HG03575 (cell line): ENCODE results near the gene KIF6.

Experiments used
- ATAC-seq: cut with Tn5 transposase; IDR thresholded peaks from one replicate; pipeline ENCODE4 v1.9.1; 2021; ENCODE audit not compliant: unreplicated experiment, insufficient number of reproducible peaks, low FRiP score; ENCODE audit errors: extremely low read depth

Gene KIF6

DNA sequence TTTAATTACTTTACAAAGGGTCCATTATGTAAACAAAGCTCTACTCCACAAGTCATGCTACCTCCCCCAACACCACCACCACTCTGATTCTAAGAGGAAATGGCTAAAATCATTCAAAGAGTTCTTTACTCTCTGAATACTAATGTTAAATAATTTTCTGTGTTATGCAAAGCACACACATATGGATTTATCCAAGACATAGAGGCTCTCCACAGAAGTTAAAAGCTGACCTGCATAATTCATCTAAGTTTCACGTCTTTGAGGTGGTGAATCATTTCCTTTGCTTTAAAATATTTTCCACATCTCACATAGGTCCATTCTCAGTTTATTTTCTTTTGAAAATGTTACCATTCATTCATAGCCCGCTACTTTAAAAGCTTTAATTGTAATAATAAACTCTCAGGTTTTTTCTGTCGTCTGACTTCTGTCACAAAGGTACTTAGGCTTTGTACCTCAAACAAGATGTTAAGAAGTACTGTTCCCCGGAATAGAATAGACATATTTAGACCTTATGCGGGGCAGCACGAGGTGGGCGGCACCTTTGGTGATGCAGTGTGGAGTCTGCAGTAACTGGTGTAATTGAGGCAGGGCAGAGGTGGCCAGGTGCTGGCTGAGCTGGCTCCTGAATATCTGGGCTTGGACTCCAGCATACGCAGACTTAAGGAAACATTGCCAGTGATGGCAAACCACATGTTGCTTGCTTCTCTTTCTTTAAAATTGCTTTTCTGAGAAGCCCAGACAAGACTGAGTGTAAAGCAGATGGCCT lies 55.8 kb downstream of the KIF6 start:
- ATAC-seq: no peak

DNA sequence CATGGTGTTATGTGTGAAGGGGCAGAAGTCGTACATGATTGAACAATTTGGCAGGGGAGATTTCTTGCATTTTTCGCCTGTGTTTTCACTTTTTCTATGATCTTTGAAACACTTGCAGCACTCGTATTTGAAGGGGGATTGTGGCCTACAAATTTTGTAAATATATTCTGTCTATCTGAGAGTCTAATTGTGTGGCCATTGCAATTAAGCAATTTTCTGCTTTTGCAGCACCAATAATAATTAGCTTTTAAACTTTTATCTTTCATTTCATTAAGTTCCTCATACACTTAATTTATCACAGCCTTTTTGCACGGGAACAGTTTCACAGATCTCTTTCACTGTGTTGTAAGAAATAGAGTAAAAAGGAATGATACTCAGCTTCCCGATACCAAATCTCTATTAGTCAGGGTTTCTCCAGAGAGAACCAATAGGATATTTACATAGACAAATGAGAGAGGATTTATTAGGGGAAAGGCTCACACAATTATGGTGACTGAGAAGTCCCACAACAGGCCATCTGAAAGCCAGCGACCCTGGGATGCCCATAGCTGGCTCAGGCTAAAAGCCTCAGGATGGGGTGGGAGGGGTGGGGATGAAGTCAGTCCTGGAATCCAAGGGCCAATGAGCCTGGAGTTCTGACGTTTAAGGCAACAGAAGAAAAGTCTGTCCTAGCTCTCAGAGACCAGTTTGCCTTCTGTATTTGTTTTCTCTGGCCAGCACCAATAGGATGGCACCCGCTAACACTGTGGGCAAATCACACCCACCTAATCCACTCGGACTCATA lies 58.3 kb downstream of the KIF6 start:
- no peak for ATAC-seq

DNA sequence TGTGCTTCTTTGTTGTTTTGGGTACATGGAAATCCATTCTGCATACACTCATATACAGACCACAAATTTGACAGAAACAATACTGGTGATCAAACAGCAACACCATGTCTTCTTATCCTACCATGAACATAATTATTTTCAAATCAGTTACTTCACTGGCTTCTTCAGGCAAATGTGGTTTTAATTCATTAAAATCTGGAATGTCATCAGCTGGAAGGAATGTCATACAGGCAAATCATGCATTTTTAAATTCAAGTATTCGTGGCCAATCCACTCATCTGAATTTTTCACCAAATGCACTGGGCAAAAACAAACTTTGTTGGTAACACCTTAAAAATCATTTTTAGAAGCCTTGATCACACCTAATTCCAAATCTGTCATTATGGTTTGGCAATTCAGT lies 59.3 kb downstream of the KIF6 start:
- ATAC-seq: no peak

DNA sequence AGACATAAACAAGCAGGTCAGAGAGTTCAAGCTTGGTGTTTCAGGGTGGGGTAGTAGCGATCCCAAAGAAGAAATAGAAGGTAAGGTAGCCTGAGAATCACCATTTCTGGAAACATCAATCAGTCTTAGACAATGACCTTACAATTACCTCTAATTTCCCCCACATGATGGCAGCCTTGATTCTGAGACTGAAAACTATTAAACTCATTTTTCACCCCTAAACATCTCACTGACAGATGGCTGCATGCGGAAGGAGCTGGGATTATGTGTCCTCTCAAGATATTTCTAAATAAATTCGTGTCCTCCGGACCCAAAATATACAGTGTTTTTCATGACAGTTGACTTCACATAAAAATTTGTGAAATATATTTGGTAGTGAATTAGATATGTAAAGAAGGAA lies 61.0 kb downstream of the KIF6 start:
- ATAC-seq: no peak

DNA sequence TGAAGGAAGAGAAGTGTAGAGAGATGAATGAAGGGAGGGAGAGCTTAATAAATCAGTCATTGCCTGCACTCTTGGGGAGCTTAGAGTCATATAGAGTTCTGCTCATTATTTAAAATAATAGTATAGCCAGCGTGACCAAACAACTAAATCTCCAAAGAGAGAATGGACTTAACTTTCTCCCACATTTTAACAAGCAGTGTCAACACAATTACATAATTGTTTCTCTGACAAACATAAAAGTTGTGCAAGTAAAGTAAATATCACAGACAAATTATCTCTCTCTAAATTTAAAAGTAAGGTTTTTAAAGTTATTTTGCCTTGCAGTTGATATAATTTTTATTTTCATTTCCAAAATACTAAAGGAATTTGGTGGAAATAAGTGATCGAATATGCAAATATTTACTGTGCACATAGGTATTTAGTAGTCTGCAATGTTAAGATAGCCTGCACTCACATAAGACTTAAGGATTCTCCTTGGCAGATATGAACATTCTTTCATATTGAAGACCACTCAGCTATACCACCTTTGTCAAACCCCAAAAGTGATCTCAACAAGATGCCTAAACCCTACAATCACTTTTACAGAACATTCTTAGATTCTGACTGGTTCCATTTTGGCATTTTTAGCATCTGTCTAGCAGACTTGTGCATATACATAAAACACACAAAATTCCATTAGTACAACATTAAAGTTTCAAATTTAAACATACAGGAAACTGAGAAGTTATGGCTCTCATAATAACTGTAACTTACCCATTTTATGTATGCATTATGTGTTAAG lies 67.7 kb downstream of the KIF6 start:
- ATAC-seq: no peak

DNA sequence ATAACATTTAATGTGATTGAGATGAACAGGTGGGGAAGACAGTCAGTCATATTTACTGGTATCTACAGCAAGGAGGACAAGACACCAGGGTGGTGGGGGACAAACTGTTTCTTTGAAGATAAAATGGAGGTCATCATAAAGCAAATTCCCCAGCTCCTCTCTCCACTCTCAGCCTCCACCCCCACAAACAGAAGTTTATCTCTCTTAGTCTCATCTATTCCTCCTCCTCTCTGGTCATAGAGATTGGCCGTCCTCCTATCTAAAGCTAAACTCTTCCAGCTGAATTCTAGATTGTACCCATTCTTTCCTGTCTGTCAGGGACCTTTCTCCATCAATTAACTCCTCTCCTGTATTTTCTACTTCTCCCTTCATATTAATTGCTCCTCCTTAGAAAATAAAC lies 71.1 kb downstream of the KIF6 start:
- ATAC-seq: no peak

DNA sequence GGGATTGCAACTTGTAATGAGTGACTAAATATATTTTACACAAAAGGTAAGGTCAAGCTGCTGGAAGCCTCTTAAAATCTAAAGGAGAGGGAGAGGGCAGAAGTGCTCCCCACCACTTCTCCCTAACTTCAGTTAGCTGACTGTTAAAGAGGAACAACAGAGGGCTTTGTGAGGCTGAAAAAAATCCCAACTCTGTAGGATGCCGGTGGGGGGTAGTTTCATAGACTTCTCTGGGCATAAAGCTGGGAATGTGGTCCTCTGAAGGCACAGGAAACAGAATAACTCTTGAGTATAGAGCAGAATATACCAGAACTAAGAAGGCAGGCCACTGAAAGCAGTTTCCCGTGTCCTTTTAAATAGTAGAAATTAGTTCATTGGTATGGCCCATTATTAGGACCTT lies 71.6 kb downstream of the KIF6 start:
- no peak for ATAC-seq

DNA sequence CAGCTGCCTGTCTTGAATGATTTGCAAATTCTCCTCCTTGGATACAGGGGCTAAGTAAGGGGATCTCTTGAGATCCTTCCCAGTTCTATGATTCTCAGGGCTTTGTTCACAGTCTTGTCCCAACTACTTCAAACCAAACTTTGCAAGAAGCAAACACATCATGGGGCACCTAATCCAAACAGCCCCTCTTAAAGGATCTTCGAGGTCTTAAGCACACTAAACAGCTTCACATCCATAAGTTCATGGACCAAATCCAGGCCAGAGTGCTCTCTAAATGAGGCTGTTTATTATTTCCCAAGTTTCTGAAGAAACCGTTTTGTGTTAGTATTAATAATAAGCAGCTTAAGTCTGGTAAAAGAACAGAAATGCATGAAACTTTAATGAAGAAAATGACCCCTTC lies 75.2 kb downstream of the KIF6 start:
- ATAC-seq: no peak

DNA sequence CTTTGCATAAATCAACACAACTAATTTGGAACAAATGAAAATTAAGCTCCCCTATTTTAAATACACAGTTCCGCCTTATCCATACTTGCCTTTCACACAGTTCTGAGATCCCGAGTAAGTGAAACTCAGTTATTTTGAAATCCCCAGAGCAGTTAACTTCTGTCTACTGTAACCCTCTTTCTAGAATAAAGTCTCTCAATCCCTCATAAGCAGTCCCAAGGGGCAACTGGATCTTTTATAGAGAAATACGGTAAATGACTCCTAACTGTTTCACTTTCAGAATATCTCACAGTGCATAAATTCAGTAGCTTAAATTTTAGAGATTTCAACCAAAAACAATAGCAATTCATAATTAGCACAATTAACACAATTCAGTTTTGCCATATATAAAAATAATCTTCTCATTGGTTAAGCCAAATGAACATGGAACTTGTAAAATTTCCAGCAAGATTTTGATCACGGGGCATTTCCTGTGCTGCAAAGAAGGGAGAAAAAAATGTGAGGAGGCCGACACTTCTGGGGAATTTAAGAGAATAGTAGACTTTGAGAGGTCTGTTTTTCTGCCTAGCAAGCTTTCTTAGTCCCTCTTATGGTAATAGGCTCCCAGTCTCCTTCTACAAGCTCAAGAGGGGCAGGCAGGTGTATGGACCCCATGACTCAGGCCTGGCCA lies 78.3 kb downstream of the KIF6 start:
- ATAC-seq: no peak

DNA sequence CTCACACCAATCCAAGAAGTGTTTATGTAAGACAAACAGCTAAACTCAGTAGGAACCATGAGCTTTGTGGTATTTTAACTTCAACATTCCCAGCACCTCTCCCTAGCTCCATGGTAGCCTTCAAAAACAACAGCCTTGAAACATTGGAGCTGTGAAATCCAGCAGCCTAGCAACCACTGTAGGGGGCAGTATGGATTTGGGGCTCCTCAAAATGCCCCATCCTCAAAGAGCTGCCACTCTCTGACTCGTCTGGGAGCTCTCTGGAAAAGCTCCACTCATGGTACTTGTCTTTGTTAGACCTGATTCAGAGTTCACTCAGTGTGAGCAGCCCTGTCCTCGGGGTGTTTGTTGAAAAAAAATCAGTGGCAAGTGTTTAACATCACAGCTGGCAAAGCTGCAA lies 82.9 kb downstream of the KIF6 start:
- no peak for ATAC-seq

DNA sequence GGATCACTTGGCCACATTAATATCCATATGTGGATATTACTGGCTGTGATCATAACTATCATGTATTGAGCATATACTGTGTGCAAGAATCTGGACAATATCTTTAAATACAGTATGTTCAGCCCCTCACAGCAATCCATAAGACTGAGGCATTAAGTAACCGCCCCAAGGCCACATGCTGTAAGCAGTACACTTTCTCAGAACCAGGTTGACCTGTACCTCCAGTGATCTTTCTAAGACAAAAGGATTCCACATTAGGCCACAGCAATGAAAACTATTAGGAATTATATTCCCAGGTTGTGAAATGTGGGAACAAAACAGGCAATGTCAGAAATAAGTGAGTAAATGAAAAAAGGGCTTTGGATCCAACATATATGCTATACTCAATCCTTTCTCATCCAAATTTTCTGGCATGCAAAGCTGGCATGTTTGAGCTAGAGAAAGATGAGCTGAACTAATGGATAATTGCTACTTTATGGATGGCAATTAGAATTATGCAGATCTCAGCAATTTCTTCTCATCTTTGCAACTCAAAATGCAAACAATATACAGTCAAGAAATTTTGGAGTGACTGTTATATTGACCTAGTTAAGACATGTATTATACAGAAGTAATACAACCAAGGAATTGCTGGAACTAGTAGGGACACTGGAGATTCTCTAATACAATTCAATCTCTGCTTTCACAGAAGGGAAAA lies 86.9 kb downstream of the KIF6 start:
- ATAC-seq: no peak

DNA sequence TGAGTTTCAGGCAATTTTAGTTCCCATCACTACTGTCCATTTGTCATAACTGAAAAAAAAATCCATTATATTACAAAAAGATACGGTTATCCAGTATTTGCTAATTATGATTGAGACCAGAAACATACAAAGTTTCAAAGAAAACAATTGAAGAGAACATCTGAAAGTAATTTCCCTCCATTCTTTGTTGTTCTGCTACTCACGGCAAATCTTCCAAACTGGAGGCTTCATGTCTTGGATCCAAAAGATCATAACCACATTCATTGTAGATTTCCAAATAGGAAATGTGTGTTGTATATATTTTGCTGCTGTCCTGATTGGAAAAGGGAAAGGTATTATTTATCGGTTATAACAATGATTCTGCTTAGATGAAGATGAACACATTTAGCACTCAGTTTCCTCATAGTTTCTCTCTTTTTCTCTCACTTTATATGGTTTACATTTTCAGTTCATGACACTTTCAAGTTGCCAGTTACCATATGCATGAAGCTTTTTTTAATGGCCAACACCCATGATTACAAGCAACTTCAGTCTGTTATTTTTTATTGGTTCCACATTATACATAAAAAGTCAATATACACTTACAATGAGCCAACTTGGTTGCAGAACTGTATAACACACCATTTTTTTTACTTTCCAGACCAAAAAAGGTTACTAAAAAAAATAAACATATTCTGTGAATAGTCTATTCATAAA lies 90.4 kb downstream of the KIF6 start:
- ATAC-seq: no peak

DNA sequence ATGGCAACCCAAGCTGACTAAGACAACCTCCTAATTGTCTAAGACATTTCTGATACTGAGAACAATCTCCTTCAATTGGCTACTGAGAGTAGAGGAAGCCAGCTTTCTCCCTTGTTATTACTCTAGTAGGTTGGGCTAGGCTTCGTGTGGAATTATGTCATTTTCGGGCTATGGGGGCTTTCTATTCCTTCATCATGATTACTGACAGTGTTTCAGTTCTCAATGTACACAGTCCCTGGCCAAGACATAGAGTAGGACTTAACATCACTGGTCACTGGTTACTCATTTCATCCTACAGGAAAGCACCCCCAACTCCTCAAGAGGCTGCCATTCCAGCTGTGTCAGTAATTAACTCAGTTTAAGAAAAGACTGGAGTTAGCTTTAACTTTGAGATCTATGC lies 100.0 kb downstream of the KIF6 start:
- ATAC-seq: no peak

DNA sequence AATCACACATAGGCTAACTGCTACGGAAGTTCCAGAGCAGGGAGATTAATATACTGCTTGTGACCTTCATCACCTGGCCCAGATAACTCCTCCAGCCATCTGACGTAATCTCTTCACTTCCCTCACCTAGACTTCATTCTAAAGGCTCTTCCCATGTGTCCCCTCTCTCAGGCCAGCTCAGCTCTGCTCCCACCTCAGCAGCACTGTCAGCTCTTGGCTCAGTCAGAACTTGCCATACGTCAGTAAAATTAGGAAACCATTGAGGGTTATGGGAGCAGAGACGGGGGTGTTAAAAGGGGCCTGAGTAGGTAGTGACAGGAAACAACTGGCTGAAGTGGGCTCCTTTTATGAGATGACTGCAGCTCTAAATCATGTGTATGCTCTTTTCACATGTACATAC lies 101.5 kb downstream of the KIF6 start:
- no peak for ATAC-seq

DNA sequence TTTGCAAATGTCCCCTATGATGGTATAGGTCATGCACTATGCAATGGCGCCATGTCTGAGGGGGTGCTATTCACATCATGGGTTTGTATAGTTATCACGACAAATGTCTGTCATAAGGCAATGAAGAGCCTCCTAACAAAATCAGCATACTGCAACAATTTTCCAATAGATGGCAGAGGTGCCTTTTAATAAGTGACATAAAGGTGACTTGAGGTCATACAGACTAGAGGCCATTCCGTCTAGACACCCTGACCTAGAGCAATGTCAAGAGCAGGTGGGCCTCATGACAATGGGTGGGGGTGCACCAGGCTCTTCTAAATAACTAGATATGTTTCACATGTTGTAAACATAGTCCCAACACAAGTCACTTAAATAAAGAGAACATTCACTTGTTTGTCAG lies 107.7 kb downstream of the KIF6 start:
- no peak for ATAC-seq

DNA sequence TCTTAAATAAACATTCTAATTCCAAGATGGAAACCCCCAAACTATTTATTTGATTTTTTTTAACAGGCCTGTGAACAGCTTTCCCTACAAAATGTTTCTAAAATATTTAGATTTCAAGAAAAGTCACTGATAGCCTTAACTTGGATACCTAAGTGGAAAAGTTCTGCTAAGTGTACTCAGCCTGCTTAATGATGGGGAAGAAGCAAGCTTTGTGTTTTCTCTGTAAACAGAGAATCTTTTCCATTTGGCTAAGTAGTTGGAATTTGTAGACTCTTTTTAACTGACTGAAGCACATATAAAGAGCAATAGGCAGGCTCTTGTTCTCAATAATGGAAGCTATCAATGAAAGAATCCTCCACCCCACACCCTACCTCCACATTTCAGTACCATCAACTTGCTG lies 108.2 kb downstream of the KIF6 start:
- no peak for ATAC-seq

DNA sequence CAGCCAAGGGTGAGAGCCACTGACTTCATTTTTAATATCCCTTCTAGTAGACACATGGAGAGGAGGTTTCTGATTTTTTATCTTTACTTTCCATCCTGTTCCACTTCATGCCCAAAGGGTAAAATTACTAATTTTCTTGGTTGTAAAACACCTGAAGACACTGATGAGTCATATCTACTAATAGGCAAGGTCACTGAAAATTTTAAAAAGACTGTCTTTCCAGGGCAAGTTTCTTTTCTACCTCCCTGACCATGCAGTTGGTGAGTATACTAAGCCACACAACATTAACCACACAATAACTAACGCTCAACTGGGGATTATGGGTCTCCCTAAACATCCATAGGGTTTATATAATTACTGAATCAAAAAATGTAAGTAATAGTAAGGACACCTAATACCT lies 109.6 kb downstream of the KIF6 start:
- no peak for ATAC-seq

DNA sequence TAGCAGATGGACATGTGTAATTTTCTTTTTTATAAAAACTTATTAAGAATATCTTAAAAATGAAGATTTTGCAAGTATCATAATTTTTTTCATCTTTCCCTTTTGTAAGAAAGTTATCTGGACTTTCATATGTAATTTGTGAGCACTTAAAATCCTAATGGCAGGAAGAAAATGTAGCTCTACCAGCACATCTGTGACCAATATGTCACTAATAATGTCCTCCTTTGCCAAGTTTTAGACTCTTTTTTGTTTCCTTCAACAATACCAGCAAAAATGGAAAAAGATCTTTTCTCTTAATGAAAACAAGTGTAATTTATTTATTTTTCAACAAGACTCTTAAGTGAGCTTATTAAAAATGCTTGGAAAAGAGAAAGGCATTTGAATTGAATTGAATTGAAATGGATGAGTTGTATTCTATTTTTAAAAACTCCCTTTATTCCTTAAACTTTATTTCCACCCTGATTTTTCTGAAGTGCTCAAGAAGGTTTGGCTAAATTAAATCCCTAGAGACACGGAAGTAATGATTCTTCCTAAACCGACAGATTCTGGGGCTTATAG lies 110.7 kb downstream of the KIF6 start:
- ATAC-seq: no peak
